Pancreas (tissue), 10 donors: ENCODE data around the gene ZNF275. TPM values are rescaled to one million over a fixed set of nuclear protein-coding genes. Genes with fewer than 3 reads are reported as not detected.

Experiments used
- ATAC-seq, 4 donors: fragments of 200-7000 bp; cut with Tn5 transposase; one replicate each; pipeline versions ENCODE4 v1.8.0 to v1.9.1; 2020; ENCODE audit warnings: mild to moderate bottlenecking in 4 of 4, moderate library complexity in 4 of 4
- DNase-seq, 6 donors: peaks; one replicate each; pipeline ENCODE4 v3.0.0-alpha.2; 2020
- FAIRE-seq: peaks from 2 replicates; lab custom pipeline; 2012; peaks lifted over from hg19 to GRCh38; lab: Jason Lieb, UNC
- H3K27ac ChIP-seq, 4 donors: fragments of 200-600 bp; sonication (generic); 1 replicate in 3 of 4; 2 replicates in 1 of 4; pipeline versions ENCODE4 v1.5.0 to v1.8.0; 2020
- H3K27me3 ChIP-seq, 4 donors: fragments of 200-600 bp; one replicate each; pipeline ENCODE4 v1.8.0; 2021
- H3K36me3 ChIP-seq, 3 donors: fragments of 200-600 bp; sonication (generic) in 1 of 3; one replicate each; pipeline versions ENCODE4 v1.5.0 to v1.8.0; 2020 to 2021
- H3K4me1 ChIP-seq, 3 donors: fragments of 200-600 bp; one replicate each; pipeline ENCODE4 v1.8.0; 2021
- H3K4me3 ChIP-seq, 4 donors: fragments of 200-600 bp; sonication (generic) in 2 of 4; one replicate each; pipeline versions ENCODE4 v1.5.0 to v1.8.0; 2020 to 2021
- H3K9me3 ChIP-seq, 4 donors: fragments of 200-600 bp; one replicate each; pipeline ENCODE4 v1.8.0; 2021
- CTCF ChIP-seq, 4 donors: fragments of 200-600 bp; sonication (generic) in 3 of 4; IDR thresholded peaks; one replicate each; pipeline versions ENCODE4 v1.5.0 to v1.8.0; 2021; ENCODE audit warnings: antibody characterized with exemption in 4 of 4
- WGBS, 2 donors: extraction: QIAGEN DNeasy Blood & Tissue Kit; methylation state at CpG; one replicate each; pipeline ENCODE4 v1.1.7; 2013; 5-methylcytosine and 5-hydroxymethylcytosine counted together
- intact Hi-C, 3 donors: fragments of 100-400 bp; cut with DNase I; formaldehyde crosslinking; loops; one replicate each; pipeline versions ENCODE4 v1.11.1 to v1.14.2; 2022
- polyA plus RNA-seq, 2 donors: library from polyadenylated mRNA; stranded (reverse); fragments of 200-250 nt; gene quantifications; one replicate each; pipeline ENCODE4 v1.2.3, GENCODE V29; 2013
- total RNA-seq, 6 donors: library from RNA; stranded (reverse); fragmentation: NEBNext Ultra II Directional in 4 of 6; extraction: Animal tissue kit (Norgen Biotek cat#: 25700) in 4 of 6; gene quantifications; one replicate each; pipeline versions ENCODE4 v1.2.1 to v1.2.4, GENCODE V29; 2021 to 2023
- donor health status: healthy with polysubstance abuse.
- donor health status: DM: no; HTN: no; CAD: no; lungs with moderate emphysema.
- donor health status: DM: no; HTN: no; CAD: no.
- donor health status: control.
- donor health status: control.
- donor health status: Bipolar disorder and iron deficiency.
- donor health status: DM: yes; HTN: yes; CAD: no.
- donor health status: DM: no; HTN: no; CAD: no.
- donor health status: DM: no; HTN: no; CAD: no.
- donor health status: DM: yes; HTN: yes; CAD: no.

ZNF275 gene
- total and polyA plus RNA-seq, 8 donors, result 3.7 to 9.9 (median 6.3) TPM

- 80 to 86% methylated on average over 27 of the region's 27 CpGs for WGBS, 2 donors
- ATAC-seq, result no peak
- TF ChIP-seq CTCF (IDR thresholded peaks at IDR 0.05), result no peak
- DNase-seq, result peak in 1 of 6 donors; percentile 48
- Histone ChIP-seq H3K27me3 (peaks cover 0 to 4% (median 0%) of the 10 kb centered on the region in 4 donors), H3K4me3 (no peak overlapping the region), H3K36me3 (no peaks in the 10 kb centered on the region), H3K4me1 (no peaks in the 10 kb centered on the region), H3K27ac (no peak overlapping the region), H3K9me3 (no peaks in the 10 kb centered on the region)
- FAIRE-seq, result no peak
- intact Hi-C loops, result no loop called here
Observed at GRCh38 chrX:153397256-153397960, 63.5 kb downstream of the ZNF275 start.

- peak in 1 of 6 donors; percentile 48 for DNase-seq
- no peak for FAIRE-seq
- 70 to 76% methylated on average over 17 of the region's 17 CpGs for WGBS, 2 donors
Observed at GRCh38 chrX:153398275-153398960, 64.5 kb downstream of the ZNF275 start.

GRCh38 chrX:153400146-153401132 is 66.5 kb downstream of the ZNF275 start:
- intact Hi-C loops, result no loop called here
- no peaks in the 10 kb centered on the region for H3K9me3 ChIP-seq
- H3K4me1 ChIP-seq, result no peaks in the 10 kb centered on the region
- ATAC-seq, result peak in 2 of 4 donors; percentile 24 to 40
- no peak overlapping the region for H3K27ac ChIP-seq
- WGBS, 2 donors, result 76 to 82% methylated on average over 58 to 60 of the region's 60 CpGs
- FAIRE-seq, result no peak
- peaks cover 0 to 4% (median 2%) of the 10 kb centered on the region in 4 donors for H3K27me3 ChIP-seq
- TF ChIP-seq CTCF (IDR thresholded peaks at IDR 0.05), result peak in 3 of 4 donors; percentile 6 to 16 (median 15)
- H3K36me3 ChIP-seq, result no peaks in the 10 kb centered on the region
- H3K4me3 ChIP-seq, result no peak overlapping the region
- DNase-seq, result peak in 1 of 6 donors; percentile 22

More at GRCh38 chrX:153398275-153398960, 64.5 kb downstream of the ZNF275 start:
- no peak overlapping the region for H3K4me3 ChIP-seq
- no peak for TF ChIP-seq CTCF (IDR thresholded peaks at IDR 0.05)
- intact Hi-C loops, result no loop called here
- no peaks in the 10 kb centered on the region for H3K4me1 ChIP-seq
- peaks cover 0 to 4% (median 0%) of the 10 kb centered on the region in 4 donors for H3K27me3 ChIP-seq
- no peaks in the 10 kb centered on the region for H3K36me3 ChIP-seq
- H3K27ac ChIP-seq, result no peak overlapping the region
- no peak for ATAC-seq
- no peaks in the 10 kb centered on the region for H3K9me3 ChIP-seq

GRCh38 chrX:153401133-153401764 is 67.3 kb downstream of the ZNF275 start, which contains the start of gene PNMA6E:
Gene PNMA6E, minus strand, starts transcription at chrX:153401350. Its CDS starts 2,501 bp downstream, at chrX:153398849.
- ATAC-seq (no peak), DNase-seq (no peak), FAIRE-seq (no peak)
- Histone ChIP-seq H3K4me1 (no peaks in the 10 kb centered on the region), H3K4me3 (no peak within 1 kb of the TSS), H3K9me3 (no peaks in the 10 kb centered on the region), H3K36me3 (no peaks in the 10 kb centered on the region), H3K27me3 (peaks cover 0 to 4% (median 2%) of the 10 kb centered on the region in 4 donors), H3K27ac (no peak within 1 kb of the TSS)
- WGBS, 2 donors, result 90 to 91% methylated on average over 29 of the region's 29 CpGs
- no peak for TF ChIP-seq CTCF (IDR thresholded peaks at IDR 0.05)
- intact Hi-C loops, result no loop called here

Other genes with a start within 250 kb of the ZNF275 start
- under 1 TPM in 1 of 6 donors, not detected in 5; 0.13 TPM for gene MAGEA1, start 154.9 kb upstream of the ZNF275 start, total RNA-seq
- not detected for gene MAGEA1, start 154.9 kb upstream of the ZNF275 start, polyA plus RNA-seq
- not detected for gene PNMA6F, start 12.4 kb upstream of the ZNF275 start, total RNA-seq
- gene PNMA6F, start 12.4 kb upstream of the ZNF275 start, polyA plus RNA-seq, result under 1 TPM in 1 of 2 donors, not detected in 1; 0.12 TPM
- gene PNMA6E, start 67.2 kb downstream of the ZNF275 start, total RNA-seq, result not detected
- not detected for gene PNMA6E, start 67.2 kb downstream of the ZNF275 start, polyA plus RNA-seq
- under 1 TPM; 0.28 to 1.00 (median 0.42) TPM for gene ZFP92, start 77.3 kb downstream of the ZNF275 start, total RNA-seq
- under 1 TPM; 0.34 to 0.45 TPM for gene ZFP92, start 77.3 kb downstream of the ZNF275 start, polyA plus RNA-seq
- under 1 TPM in 5 of 6 donors, not detected in 1; 0.19 to 0.59 (median 0.37) TPM for gene TREX2, start 111.9 kb downstream of the ZNF275 start, total RNA-seq
- gene TREX2, start 111.9 kb downstream of the ZNF275 start, polyA plus RNA-seq, result under 1 TPM; 0.89 to 0.91 TPM
- 10 to 100 TPM in 1 of 6 donors, 1 to 10 TPM in 5; 4.9 to 12.0 (median 8.7) TPM for gene HAUS7, start 136.4 kb downstream of the ZNF275 start, total RNA-seq
- gene HAUS7, start 136.4 kb downstream of the ZNF275 start, polyA plus RNA-seq, result 10 to 100 TPM; 37.6 to 44.1 TPM
- gene BGN, start 160.8 kb downstream of the ZNF275 start, total RNA-seq, result 100 to 1,000 TPM in 1 of 6 donors, 10 to 100 TPM in 2, 1 to 10 TPM in 3; 4.0 to 113 (median 15.0) TPM
- gene BGN, start 160.8 kb downstream of the ZNF275 start, polyA plus RNA-seq, result 10 to 100 TPM; 20.2 to 24.5 TPM
- gene ATP2B3, start 183.5 kb downstream of the ZNF275 start, total RNA-seq, result under 1 TPM in 4 of 6 donors, not detected in 2; 0.03 to 0.06 (median 0.04) TPM
- gene ATP2B3, start 183.5 kb downstream of the ZNF275 start, polyA plus RNA-seq, result under 1 TPM; 0.04 to 0.12 TPM